ENCODE data around the gene MYRFL.

The MYRFL gene

DNA sequence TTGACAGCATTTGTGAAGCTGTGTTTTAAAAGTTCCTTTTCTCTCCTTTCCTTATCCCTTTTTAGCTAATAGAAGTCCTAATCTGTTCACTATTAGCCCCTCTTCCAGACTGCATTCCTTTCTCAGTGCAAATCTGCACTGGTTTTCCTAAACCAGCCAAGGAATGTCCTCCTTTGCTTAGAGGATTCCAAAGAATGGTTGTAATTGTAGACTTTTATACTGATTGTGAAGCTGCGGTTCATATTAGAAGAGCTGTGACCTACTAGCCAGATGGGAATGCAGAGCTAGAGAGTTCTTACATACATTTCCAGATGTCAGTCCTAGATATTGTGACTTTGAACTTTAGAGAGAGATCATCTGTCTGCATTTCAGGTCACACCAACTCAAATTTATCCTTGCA lies 79.8 kb downstream of the MYRFL start:
- H4K20me1 ChIP-seq (ENCODE audit: insufficient read depth) = no peaks in the 10 kb centered on the region
- H3K27me3 ChIP-seq (ENCODE audit: insufficient read depth, low read depth) = no peaks in the 10 kb centered on the region
- H3K4me3 ChIP-seq (IDR thresholded peaks at IDR 0.05; ENCODE audit: insufficient read depth, low read depth, low read length) = no peak overlapping the region
- H3K4me2 ChIP-seq = no peak overlapping the region
- peaks cover 54% of the 10 kb centered on the region for H3K4me1 ChIP-seq (ENCODE audit: low read depth, poor library complexity, severe bottlenecking)
- TF ChIP-seq, protein P1, sequence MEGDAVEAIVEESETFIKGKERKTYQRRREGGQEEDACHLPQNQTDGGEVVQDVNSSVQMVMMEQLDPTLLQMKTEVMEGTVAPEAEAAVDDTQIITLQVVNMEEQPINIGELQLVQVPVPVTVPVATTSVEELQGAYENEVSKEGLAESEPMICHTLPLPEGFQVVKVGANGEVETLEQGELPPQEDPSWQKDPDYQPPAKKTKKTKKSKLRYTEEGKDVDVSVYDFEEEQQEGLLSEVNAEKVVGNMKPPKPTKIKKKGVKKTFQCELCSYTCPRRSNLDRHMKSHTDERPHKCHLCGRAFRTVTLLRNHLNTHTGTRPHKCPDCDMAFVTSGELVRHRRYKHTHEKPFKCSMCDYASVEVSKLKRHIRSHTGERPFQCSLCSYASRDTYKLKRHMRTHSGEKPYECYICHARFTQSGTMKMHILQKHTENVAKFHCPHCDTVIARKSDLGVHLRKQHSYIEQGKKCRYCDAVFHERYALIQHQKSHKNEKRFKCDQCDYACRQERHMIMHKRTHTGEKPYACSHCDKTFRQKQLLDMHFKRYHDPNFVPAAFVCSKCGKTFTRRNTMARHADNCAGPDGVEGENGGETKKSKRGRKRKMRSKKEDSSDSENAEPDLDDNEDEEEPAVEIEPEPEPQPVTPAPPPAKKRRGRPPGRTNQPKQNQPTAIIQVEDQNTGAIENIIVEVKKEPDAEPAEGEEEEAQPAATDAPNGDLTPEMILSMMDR (conservative IDR thresholded peaks at IDR 0.05; ENCODE audit: low read depth, low read length) = no peak
- H2AFZ ChIP-seq (ENCODE audit: low read depth) = no peak overlapping the region
- H3K79me2 ChIP-seq (ENCODE audit: insufficient read depth, low read depth) = no peaks in the 10 kb centered on the region
- H3K36me3 ChIP-seq (ENCODE audit: insufficient read depth) = no peaks in the 10 kb centered on the region
- no peak overlapping the region for H3K27ac ChIP-seq
- H3K9ac ChIP-seq = no peak overlapping the region

DNA sequence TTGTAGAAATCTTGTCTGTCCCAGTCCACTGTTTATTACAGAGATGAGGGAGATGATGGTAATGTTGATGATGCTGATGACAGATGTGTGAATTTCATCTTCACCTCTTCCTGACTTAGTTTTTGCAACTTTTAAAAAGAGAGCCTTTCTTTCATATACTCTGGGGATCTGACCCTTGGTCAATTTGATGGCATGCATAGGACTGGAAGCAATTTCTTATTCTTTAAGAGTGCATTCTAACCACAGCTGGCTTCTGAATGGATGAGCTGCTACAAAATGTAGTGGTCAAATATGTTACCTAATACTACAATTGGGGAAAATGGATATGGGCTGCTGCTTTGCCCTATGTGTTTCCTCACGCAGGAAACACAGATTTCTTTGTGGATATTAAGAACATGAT lies 80.8 kb downstream of the MYRFL start:
- Histone ChIP-seq H3K4me2 (peak overlapping the region; percentile 64), H4K20me1 (ENCODE audit: insufficient read depth) (no peaks in the 10 kb centered on the region), H3K27ac (peak overlapping the region; percentile 37; the same call in 1 of the 2 replicates), H3K79me2 (ENCODE audit: insufficient read depth, low read depth) (no peaks in the 10 kb centered on the region), H2AFZ (ENCODE audit: low read depth) (peak overlapping the region; percentile 10; the same call in 1 of the 2 replicates), H3K9ac (no peak overlapping the region), H3K4me1 (ENCODE audit: low read depth, poor library complexity, severe bottlenecking) (peaks cover 43% of the 10 kb centered on the region), H3K4me3 (IDR thresholded peaks at IDR 0.05; ENCODE audit: insufficient read depth, low read depth, low read length) (no peak overlapping the region), H3K36me3 (ENCODE audit: insufficient read depth) (no peaks in the 10 kb centered on the region), H3K27me3 (ENCODE audit: insufficient read depth, low read depth) (no peaks in the 10 kb centered on the region)
- TF ChIP-seq, protein P1 (conservative IDR thresholded peaks at IDR 0.05; ENCODE audit: low read depth, low read length) = no peak

DNA sequence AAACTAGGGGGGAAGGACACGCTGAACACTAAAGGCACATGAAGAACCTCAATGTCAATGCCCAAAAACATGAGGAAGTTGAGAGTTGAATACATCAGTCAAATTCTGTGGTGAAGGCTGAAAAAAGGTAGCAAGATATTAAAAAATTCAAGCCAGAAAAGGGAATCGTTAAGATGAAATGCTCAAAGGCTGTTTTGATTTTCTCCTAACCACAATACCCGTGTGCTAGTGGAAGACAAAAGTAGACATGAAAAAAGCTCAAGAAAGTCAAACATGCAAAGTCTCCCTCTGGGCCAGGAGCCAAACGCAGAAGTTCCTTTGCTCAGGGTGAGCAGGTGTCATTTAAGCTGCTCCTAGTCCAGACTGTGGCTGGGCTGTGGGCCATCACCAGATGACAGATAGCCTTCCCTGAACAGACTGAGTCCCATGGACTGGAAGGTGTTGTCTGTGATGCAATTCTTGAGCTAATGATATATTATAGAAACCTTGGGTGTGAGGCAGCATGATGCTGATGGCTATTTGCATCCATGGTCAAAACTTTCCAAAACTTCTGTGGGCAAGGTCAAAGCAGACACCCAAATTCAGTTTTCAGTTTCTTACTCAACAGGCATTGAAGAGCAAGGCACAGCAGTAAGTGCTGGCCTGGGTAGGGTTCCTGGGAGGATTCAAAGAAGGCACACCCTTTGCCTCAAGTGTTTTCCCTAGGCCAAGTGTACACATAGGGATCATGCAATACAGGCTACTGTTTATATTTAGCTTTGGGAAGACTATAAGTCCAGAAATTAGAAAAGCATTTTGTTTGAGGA lies 81.6 kb downstream of the MYRFL start:
- H4K20me1 ChIP-seq (ENCODE audit: insufficient read depth) = no peaks in the 10 kb centered on the region
- no peak overlapping the region for H3K9ac ChIP-seq
- peak overlapping the region; percentile 64 for H3K4me2 ChIP-seq
- H3K4me1 ChIP-seq (ENCODE audit: low read depth, poor library complexity, severe bottlenecking) = peaks cover 36% of the 10 kb centered on the region
- H3K4me3 ChIP-seq (IDR thresholded peaks at IDR 0.05; ENCODE audit: insufficient read depth, low read depth, low read length) = no peak overlapping the region
- no peaks in the 10 kb centered on the region for H3K36me3 ChIP-seq (ENCODE audit: insufficient read depth)
- peak overlapping the region; percentile 37 for H3K27ac ChIP-seq
- no peaks in the 10 kb centered on the region for H3K79me2 ChIP-seq (ENCODE audit: insufficient read depth, low read depth)
- peak overlapping the region; percentile 10; the same call in 1 of the 2 replicates for H2AFZ ChIP-seq (ENCODE audit: low read depth)
- TF ChIP-seq, protein P1 (conservative IDR thresholded peaks at IDR 0.05; ENCODE audit: low read depth, low read length) = no peak
- no peaks in the 10 kb centered on the region for H3K27me3 ChIP-seq (ENCODE audit: insufficient read depth, low read depth)

DNA sequence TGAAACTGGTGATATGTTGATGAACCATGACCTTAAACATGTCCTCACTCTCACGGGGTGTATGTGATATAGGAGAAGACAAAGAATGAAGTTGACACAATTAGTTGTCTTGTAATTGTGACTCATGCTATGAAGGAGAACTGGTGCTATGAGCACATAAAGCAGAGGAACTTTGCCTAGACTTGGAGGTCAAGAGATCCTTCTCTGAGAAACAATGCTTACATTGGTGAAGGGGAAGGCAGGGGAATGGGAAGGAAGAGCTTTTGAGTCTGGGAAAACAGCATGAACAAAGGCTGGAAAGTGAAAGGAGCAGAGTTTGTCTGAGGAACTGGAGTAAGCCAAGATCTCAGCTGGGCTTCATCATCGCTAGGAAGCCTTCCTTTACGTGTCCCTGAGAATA lies 83.2 kb downstream of the MYRFL start:
- Histone ChIP-seq H3K27me3 (ENCODE audit: insufficient read depth, low read depth) (no peaks in the 10 kb centered on the region), H3K4me2 (no peak overlapping the region), H3K4me1 (ENCODE audit: low read depth, poor library complexity, severe bottlenecking) (peaks cover 36% of the 10 kb centered on the region), H3K27ac (no peak overlapping the region), H2AFZ (ENCODE audit: low read depth) (no peak overlapping the region), H3K9ac (no peak overlapping the region), H4K20me1 (ENCODE audit: insufficient read depth) (no peaks in the 10 kb centered on the region), H3K36me3 (ENCODE audit: insufficient read depth) (no peaks in the 10 kb centered on the region), H3K4me3 (IDR thresholded peaks at IDR 0.05; ENCODE audit: insufficient read depth, low read depth, low read length) (no peak overlapping the region), H3K79me2 (ENCODE audit: insufficient read depth, low read depth) (no peaks in the 10 kb centered on the region)
- TF ChIP-seq, protein P1 (conservative IDR thresholded peaks at IDR 0.05; ENCODE audit: low read depth, low read length) = no peak
